Mesendoderm (in vitro differentiated cells): Measurements from ENCODE around the gene CAPG.

Experiments used
- DNase-seq: peaks from one replicate; pipeline ENCODE4 v3.0.0; 2013
- H2AK5ac ChIP-seq: 2 replicates; pipeline ENCODE4 v1.6.1; 2013; ENCODE audit warnings: low read length, inconsistent platforms
- H2BK120ac ChIP-seq: 2 replicates; pipeline ENCODE4 v1.6.1; 2013; ENCODE audit warnings: low read depth, mild to moderate bottlenecking, low read length, moderate library complexity, mixed read lengths
- H2BK15ac ChIP-seq: replicated peaks from 2 replicates; pipeline ENCODE4 v1.6.1; 2013; ENCODE audit warnings: low read depth, mild to moderate bottlenecking, moderate library complexity
- H2BK5ac ChIP-seq: 2 replicates; pipeline ENCODE4 v1.6.1; 2013; ENCODE audit warnings: low read length, inconsistent platforms
- H3K18ac ChIP-seq: 2 replicates; pipeline ENCODE4 v1.6.1; 2013; ENCODE audit warnings: mild to moderate bottlenecking, low read length, mixed read lengths
- H3K23ac ChIP-seq: one replicate; pipeline ENCODE4 v1.6.1; 2013; ENCODE audit warnings: low read length
- H3K27ac ChIP-seq: 2 replicates; pipeline ENCODE4 v1.5.1; 2013; ENCODE audit warnings: low read depth, mild to moderate bottlenecking, inconsistent platforms, low read length, moderate library complexity
- H3K27me3 ChIP-seq: 2 replicates; pipeline ENCODE4 v1.6.1; 2013; ENCODE audit warnings: low read length, control low read depth, mild to moderate bottlenecking, inconsistent platforms; ENCODE audit not compliant: insufficient read depth, poor library complexity
- H3K36me3 ChIP-seq: 2 replicates; pipeline ENCODE4 v1.6.1; 2013; ENCODE audit warnings: low read length, inconsistent platforms; ENCODE audit not compliant: control insufficient read depth, insufficient read depth
- H3K4ac ChIP-seq: one replicate; pipeline ENCODE4 v1.6.1; 2013; ENCODE audit warnings: low read depth, mild to moderate bottlenecking, low read length, moderate library complexity
- H3K4me1 ChIP-seq: 2 replicates; pipeline ENCODE4 v1.6.1; 2013; ENCODE audit warnings: low read depth, low read length, inconsistent platforms; ENCODE audit not compliant: control insufficient read depth
- H3K4me2 ChIP-seq: 2 replicates; pipeline ENCODE4 v1.6.1; 2013; ENCODE audit warnings: low read length
- H3K4me3 ChIP-seq: 2 replicates; pipeline ENCODE4 v1.5.1; 2013; ENCODE audit warnings: mild to moderate bottlenecking, low read length
- H3K56ac ChIP-seq: one replicate; pipeline ENCODE4 v1.6.1; 2013; ENCODE audit warnings: low read length
- H3K79me1 ChIP-seq: 2 replicates; pipeline ENCODE4 v1.6.1; 2013; ENCODE audit warnings: low read length, inconsistent platforms
- H3K79me2 ChIP-seq: 2 replicates; pipeline ENCODE4 v1.6.1; 2013; ENCODE audit warnings: mild to moderate bottlenecking, low read length; ENCODE audit not compliant: control insufficient read depth, insufficient read depth
- H3K9ac ChIP-seq: 2 replicates; pipeline ENCODE4 v1.6.1; 2013; ENCODE audit warnings: low read length, inconsistent platforms
- H4K5ac ChIP-seq: one replicate; pipeline ENCODE4 v1.6.1; 2013; ENCODE audit warnings: low read length
- H4K8ac ChIP-seq: one replicate; pipeline ENCODE4 v1.6.1; 2013; ENCODE audit warnings: low read depth, mild to moderate bottlenecking, control low read depth, low read length, moderate library complexity
- WGBS: extraction: QIAGEN DNeasy Blood & Tissue Kit; methylation state at CpG from one replicate; pipeline ENCODE4 v1.1.7; 2013; ENCODE audit warnings: low lambda C conversion rate, missing lambda C conversion rate; ENCODE audit not compliant: insufficient coverage; ENCODE audit errors: extremely low coverage; 5-methylcytosine and 5-hydroxymethylcytosine counted together

Gene CAPG

GRCh38 chr2:85431570-85432205 lies 21.5 kb upstream of the CAPG start:
- peak overlapping the region; percentile 5 for H3K18ac ChIP-seq
- peak overlapping the region; percentile 6 for H3K4me2 ChIP-seq
- peak overlapping the region; percentile 78 for H3K56ac ChIP-seq
- H3K4ac ChIP-seq = no peak overlapping the region
- H2BK120ac ChIP-seq = no peak overlapping the region
- no peak overlapping the region for H2BK5ac ChIP-seq
- peak overlapping the region; percentile 27 for H3K9ac ChIP-seq
- no peak overlapping the region for H4K8ac ChIP-seq
- H2BK15ac ChIP-seq = no peak overlapping the region
- no peaks in the 10 kb centered on the region for H3K79me2 ChIP-seq
- H3K4me3 ChIP-seq = no peak overlapping the region
- H3K27ac ChIP-seq = peak overlapping the region; percentile 10
- no peak overlapping the region for H4K5ac ChIP-seq
- H3K36me3 ChIP-seq = no peaks in the 10 kb centered on the region
- no CpG with 5 or more reads among the region's 10 CpGs for WGBS
- no peaks in the 10 kb centered on the region for H3K79me1 ChIP-seq
- peaks cover 6% of the 10 kb centered on the region for H3K4me1 ChIP-seq
- no peak overlapping the region for H2AK5ac ChIP-seq
- H3K27me3 ChIP-seq = no peaks in the 10 kb centered on the region
- no peak for DNase-seq
- H3K23ac ChIP-seq = no peak overlapping the region

DNA sequence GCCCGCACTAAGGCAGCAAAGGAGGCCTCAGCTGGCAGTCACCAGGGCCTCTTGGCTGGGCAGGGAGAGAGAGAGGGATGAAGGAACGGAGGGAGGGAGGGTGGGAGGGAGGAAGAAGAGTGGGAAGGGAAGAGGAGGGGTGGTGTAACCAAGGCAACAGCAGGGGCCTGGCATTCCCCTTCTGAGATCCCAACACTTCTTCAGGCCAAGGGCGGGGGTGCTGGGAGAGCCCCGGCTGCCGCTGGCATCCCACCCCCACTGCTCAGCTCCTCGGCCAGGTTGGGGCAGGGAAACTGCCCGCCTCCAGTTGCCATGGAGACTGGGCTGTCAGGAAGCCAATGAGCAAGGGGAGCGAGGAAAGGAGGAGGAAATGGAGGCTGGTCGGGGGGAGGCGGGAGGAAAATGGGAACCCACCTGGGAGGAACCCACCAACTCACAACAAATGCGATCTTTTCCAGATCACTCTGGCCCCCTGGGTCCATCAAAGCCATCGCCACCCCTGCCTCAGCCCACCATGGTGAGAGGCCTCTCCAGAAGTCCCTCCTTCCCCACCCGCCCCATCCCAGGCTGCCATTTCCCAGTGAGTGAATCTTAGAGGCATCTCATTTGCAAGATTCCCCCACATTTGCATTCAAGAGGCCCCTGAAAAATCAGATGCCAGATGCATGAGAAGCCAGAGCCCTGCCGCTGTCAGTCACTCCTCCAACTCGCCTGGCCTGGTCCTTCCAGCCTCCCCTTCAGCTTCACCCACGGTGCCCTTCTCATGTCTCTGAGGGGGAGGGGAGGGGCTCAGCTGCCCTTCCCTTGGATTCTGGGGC lies 20.8 kb upstream of the CAPG start:
- H3K18ac ChIP-seq = no peak overlapping the region
- no peak overlapping the region for H3K4me3 ChIP-seq
- peak overlapping the region; percentile 78 for H3K56ac ChIP-seq
- no peak overlapping the region for H2AK5ac ChIP-seq
- DNase-seq = peak; percentile 95
- H3K27ac ChIP-seq = peak overlapping the region; percentile 10
- no peak overlapping the region for H2BK120ac ChIP-seq
- peak overlapping the region; percentile 31 for H3K9ac ChIP-seq
- no peak overlapping the region for H3K23ac ChIP-seq
- H4K8ac ChIP-seq = no peak overlapping the region
- H2BK15ac ChIP-seq = no peak overlapping the region
- H3K27me3 ChIP-seq = no peaks in the 10 kb centered on the region
- no peak overlapping the region for H3K4ac ChIP-seq
- H3K79me1 ChIP-seq = no peaks in the 10 kb centered on the region
- no CpG with 5 or more reads among the region's 16 CpGs for WGBS
- no peaks in the 10 kb centered on the region for H3K79me2 ChIP-seq
- H2BK5ac ChIP-seq = no peak overlapping the region
- H4K5ac ChIP-seq = no peak overlapping the region
- H3K4me1 ChIP-seq = peaks cover 6% of the 10 kb centered on the region
- H3K4me2 ChIP-seq = peak overlapping the region; percentile 25
- no peaks in the 10 kb centered on the region for H3K36me3 ChIP-seq

DNA sequence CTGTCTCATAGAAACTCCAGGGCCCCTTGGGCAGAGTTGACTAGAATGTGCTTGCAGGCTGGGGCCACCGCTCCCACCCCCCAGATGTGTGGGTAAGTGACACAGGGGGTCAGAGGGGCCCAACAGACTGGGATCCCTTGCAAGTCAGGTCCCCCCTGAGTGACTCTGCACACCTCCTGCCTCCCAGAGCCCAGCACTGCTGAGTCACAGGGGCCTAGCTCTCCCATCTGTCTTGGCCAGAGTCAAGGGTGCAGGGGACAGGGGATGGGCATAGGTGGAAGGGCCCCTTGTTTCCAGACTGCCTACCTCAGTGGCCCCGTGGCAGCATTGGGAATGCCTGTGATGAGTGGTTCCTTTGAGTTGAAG lies 19.7 kb upstream of the CAPG start:
- no CpG with 5 or more reads among the region's 2 CpGs for WGBS
- no peak overlapping the region for H4K5ac ChIP-seq
- H3K4me1 ChIP-seq = peaks cover 6% of the 10 kb centered on the region
- no peaks in the 10 kb centered on the region for H3K36me3 ChIP-seq
- no peaks in the 10 kb centered on the region for H3K79me1 ChIP-seq
- peak overlapping the region; percentile 40 for H2AK5ac ChIP-seq
- H3K23ac ChIP-seq = no peak overlapping the region
- H2BK120ac ChIP-seq = no peak overlapping the region
- H3K4me2 ChIP-seq = no peak overlapping the region
- no peak overlapping the region for H4K8ac ChIP-seq
- no peaks in the 10 kb centered on the region for H3K79me2 ChIP-seq
- no peak overlapping the region for H3K4me3 ChIP-seq
- H3K18ac ChIP-seq = no peak overlapping the region
- no peak overlapping the region for H3K56ac ChIP-seq
- no peak overlapping the region for H2BK15ac ChIP-seq
- no peak overlapping the region for H3K27ac ChIP-seq
- H2BK5ac ChIP-seq = no peak overlapping the region
- H3K9ac ChIP-seq = no peak overlapping the region
- no peaks in the 10 kb centered on the region for H3K27me3 ChIP-seq
- H3K4ac ChIP-seq = no peak overlapping the region
- no peak for DNase-seq

DNA sequence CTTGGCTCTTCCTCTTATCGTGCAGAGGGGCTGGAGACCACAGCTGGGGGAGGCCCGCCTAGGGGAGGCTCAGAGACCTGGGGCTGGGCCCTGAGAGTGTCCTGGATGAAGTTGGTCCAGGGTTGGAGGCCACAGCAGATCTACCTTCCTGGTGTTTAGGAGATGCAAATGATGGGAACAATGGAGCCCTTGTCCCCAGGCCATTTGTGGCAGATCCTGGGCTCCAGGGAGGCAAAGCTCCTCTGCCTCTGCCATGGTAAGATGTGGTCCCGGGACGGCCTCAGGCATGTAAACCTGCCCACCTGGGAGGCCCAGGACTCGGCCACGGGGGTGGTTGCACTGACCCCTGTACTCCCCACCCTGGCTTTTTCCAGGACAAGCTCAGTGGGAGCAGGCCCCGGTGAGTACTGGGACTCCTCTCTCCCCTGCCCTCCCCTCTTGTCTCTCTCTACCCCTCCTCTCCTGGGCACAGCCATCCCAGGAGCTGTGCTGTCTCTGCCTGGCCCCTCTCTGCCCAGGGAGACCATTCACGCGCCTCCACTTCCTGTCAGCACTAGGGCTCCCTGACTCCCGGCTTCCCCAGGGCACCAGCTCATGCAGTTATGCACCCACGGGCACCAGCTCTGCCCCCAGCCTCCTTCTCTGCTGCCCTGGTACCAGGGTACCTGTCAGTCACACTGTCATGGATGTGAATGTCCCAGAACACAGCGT lies 19.2 kb upstream of the CAPG start:
- Histone ChIP-seq H3K23ac (no peak overlapping the region), H3K27me3 (no peaks in the 10 kb centered on the region), H3K79me1 (no peaks in the 10 kb centered on the region), H3K4me2 (no peak overlapping the region), H2BK15ac (no peak overlapping the region), H2AK5ac (no peak overlapping the region), H3K9ac (no peak overlapping the region), H3K4ac (no peak overlapping the region), H2BK120ac (no peak overlapping the region), H3K4me1 (peaks cover 6% of the 10 kb centered on the region), H4K8ac (no peak overlapping the region), H3K4me3 (no peak overlapping the region), H3K56ac (no peak overlapping the region), H2BK5ac (no peak overlapping the region), H3K36me3 (no peaks in the 10 kb centered on the region), H3K79me2 (no peaks in the 10 kb centered on the region), H4K5ac (no peak overlapping the region), H3K27ac (no peak overlapping the region), H3K18ac (no peak overlapping the region)
- DNase-seq = no peak
- no CpG with 5 or more reads among the region's 12 CpGs for WGBS

DNA sequence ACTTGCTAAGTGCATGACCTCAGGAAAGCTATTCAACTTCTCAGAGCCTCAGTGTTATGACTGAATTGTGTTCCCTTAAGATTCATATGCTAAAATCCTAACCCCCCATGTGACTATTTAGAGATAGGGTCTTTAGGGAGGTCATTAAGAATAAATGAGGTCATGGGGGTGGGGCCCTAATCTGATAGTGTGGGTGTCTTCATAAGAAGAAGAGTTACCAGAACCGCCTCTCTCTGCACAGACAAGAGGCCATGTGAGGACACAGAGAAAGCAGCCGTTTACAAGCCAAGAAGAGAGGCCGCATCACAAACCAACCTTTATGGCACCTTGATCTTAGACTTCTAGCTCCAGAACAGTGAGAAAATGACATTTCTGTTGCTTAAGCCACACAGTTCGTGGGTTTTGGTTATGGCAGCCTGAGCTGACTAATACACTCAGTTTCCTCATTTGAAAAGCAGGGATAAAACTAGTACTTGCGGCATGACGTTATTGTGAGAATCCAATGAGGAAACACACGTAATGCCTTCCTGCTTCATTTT lies 18.2 kb upstream of the CAPG start:
- H3K9ac ChIP-seq = no peak overlapping the region
- H2BK120ac ChIP-seq = no peak overlapping the region
- H3K4me3 ChIP-seq = no peak overlapping the region
- no peak overlapping the region for H4K8ac ChIP-seq
- no peak overlapping the region for H3K23ac ChIP-seq
- H2BK15ac ChIP-seq = no peak overlapping the region
- no peak overlapping the region for H4K5ac ChIP-seq
- no CpG with 5 or more reads among the region's 7 CpGs for WGBS
- no peak for DNase-seq
- H3K36me3 ChIP-seq = no peaks in the 10 kb centered on the region
- H3K79me1 ChIP-seq = no peaks in the 10 kb centered on the region
- peaks cover 6% of the 10 kb centered on the region for H3K4me1 ChIP-seq
- H2AK5ac ChIP-seq = no peak overlapping the region
- H3K4ac ChIP-seq = no peak overlapping the region
- H3K56ac ChIP-seq = no peak overlapping the region
- H3K18ac ChIP-seq = no peak overlapping the region
- no peak overlapping the region for H2BK5ac ChIP-seq
- no peaks in the 10 kb centered on the region for H3K27me3 ChIP-seq
- H3K4me2 ChIP-seq = no peak overlapping the region
- H3K79me2 ChIP-seq = no peaks in the 10 kb centered on the region
- H3K27ac ChIP-seq = no peak overlapping the region
